Measurements from ENCODE around the gene TAS1R3.

Gene TAS1R3

DNA sequence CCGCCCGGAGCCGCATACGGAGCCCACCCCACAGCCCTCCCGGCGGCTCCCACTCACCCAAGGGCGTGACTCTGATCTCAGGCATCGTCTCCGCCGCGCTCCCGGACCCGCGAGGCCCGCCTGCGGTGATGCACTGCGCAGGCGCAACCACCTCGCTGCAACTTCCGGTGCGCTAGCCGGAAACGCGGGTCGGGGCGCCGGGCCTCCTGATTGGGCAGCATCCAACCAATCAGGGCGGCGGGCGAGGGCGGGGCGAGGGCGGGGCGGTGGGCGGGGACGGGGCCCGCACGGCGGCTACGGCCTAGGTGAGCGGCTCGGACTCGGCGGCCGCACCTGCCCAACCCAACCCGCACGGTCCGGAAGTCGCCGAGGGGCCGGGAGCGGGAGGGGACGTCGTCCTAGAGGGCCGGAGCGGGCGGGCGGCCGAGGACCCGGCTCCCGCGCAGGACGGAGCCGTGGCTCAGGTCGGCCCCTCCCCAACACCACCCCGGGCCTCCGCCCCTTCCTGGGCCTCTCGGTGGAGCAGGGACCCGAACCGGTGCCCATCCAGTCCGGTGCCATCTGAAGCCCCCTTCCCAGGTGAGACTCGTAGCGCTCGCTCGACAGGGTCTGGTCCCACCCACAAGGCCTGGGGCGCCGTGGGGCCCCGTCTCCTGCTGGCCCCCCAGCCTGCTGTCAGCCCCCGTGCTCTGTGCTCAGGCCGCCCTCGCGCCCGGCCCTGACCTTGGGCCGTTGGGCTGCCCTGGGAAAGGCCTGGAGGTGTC lies 6.4 kb upstream of the TAS1R3 start, which contains the start of the genes CPTP and INTS11:
CPTP (plus strand) TSS at position 279 of the 764 bp plus-strand sequence. CDS start 2,109 bp downstream, outside the sequence.
INTS11 (minus strand) TSS at position 137 of the 764 bp plus-strand sequence; CDS start at position 85, 52 bp downstream.
- DNase-seq: peak; percentile 97

DNA sequence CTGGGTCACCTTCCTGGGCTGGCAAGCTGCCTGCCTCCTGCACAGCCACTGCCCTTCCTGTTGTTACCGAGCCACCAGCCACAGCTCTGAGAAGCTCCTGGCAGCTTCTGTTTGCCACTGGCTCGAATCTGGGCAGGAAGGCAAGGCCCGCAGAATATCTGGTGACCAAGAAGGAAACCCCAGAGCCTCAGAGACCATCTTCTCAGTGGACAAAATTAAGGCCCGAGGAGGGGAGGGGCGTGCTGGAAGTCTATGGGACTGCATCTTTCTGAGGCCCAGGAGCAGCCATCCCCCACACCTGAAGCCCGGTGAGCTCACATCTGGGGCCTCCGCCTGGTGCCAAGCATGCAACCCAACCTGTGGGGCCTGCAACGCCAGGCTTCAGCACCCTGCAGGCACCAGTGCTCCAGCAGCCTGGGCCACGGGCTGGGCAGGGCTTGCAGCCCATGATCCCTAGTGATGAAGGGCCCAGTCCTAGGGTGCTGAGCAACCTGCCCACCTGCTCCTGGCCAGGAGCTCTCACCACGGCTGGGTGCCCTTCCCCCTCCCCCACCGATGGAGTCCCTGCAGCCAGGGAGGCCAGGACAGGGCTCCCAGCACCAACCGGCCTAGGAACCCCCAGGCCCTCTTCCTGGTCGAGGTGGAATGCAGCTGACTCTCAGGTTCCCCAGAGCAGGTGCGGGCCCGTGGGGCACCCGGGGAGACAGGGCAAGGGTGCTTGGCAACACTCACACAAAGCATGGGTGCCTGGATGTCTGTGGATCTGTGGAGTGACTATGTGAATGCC lies 5.6 kb upstream of the TAS1R3 start:
- no peak for DNase-seq

DNA sequence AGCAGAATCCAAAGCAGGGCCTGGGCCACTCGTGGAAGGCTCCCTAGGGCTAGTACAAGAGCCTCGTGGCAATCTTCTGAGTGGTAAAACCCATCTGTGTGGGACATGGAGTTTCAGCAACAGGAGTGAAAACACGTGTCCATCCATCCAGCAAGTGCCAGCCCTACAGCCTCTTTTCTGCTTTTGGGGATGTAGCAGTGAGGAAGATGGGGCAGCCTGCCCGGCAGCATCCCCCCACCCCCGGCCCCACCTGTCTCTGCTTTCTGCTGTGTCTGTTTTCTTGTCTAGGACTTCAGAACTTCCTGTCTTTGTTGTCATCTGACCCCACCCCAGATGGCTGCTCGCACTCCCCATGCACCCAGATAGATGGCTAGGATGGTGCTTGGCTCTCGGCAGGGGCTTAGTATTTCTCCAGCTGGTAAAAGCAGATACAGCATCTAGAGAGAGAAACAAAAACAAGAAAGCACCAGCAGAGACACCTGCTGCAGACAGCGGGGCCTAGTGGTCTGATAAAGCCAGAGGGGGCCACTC lies 4.9 kb upstream of the TAS1R3 start:
- DNase-seq: no peak

DNA sequence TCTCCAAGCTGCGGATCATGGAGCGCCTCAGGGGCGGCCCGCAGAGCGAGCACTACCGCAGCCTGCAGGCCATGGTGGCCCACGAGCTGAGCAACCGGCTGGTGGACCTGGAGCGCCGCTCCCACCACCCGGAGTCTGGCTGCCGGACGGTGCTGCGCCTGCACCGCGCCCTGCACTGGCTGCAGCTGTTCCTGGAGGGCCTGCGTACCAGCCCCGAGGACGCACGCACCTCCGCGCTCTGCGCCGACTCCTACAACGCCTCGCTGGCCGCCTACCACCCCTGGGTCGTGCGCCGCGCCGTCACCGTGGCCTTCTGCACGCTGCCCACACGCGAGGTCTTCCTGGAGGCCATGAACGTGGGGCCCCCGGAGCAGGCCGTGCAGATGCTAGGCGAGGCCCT lies 3.8 kb upstream of the TAS1R3 start:
- no peak for DNase-seq

DNA sequence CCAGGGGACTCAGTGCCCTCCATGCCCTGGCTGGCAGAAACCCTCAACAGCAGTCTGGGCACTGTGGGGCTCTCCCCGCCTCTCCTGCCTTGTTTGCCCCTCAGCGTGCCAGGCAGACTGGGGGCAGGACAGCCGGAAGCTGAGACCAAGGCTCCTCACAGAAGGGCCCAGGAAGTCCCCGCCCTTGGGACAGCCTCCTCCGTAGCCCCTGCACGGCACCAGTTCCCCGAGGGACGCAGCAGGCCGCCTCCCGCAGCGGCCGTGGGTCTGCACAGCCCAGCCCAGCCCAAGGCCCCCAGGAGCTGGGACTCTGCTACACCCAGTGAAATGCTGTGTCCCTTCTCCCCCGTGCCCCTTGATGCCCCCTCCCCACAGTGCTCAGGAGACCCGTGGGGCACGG lies 2.8 kb upstream of the TAS1R3 start:
- no peak for DNase-seq

DNA sequence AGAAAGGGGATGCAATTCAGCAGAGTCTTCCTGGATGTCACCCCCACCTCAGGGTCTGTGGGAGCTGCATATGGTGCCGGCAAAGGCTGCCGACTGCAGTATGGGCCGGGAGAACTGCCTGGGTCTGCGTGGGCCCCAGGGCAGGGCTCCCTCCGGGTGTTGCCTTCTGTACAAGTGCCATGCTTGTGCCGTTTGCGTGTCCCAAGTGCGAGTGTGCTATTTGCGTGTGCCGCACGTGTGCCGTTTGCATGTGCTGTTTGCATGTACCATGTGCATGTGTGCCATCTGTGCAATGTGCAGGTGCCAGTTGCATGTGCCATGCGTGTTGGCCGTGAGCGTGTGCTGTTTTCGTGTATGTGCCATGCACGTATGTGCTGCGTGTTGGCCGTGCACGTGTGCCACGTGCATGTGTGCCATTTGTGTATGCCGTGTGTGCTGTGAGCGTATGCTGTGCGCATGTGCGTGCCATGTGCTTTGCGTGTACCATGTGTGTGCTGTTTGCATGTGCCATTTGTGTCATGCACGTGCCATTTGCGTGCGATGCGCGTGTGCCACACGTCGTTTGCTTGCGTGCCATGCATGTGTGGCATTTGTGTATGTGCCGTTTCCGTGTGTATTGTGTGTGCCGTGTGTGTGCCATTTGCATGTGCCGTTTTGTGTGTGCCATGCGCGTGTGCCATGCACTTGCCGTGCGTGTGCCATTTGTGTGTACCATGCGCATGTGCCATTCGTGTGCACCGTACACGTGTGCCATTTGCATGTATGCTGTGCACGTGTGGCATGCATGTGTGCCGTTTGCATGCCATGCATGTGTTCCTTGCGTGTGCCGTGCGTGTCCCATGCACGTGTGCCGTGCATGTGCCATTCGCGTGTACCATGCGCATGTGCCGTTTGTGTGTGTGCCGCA lies 1.5 kb upstream of the TAS1R3 start:
- DNase-seq: no peak

DNA sequence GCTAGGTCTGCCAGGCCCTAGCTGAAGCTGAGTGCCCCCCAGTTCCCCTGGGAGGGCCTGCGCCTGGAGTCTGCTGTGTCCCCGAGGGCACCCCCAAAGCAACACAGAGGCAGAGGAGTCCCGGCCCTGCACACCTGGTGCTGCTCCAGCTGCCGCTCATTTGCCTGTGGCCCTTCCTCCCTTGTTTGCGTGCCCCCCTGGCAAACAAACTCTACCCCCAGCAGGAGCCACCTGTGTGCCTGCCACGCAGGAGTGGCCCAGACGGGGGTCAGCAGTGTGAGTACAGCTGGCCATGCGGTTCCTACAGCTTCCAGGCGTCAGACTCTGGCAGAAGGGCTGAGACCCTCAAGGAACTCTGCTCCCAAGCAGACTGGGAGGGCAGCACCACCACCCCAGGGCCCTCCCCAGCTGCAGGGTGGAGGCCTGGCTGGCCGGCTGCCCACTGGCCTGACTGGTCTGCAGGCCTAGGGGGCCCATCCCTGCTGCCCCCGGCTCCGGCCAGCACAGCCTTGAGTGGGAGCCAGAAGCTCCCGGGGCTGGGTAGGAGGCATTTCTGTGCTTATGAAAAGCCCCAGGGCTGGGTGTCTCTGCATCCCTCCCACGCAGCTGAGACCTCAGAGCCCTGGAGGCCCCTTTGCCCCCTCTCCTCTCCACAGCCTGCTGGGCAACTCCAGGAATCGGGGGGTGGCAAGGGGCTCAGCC lies 563 bp upstream of the TAS1R3 start:
- DNase-seq: no peak

DNA sequence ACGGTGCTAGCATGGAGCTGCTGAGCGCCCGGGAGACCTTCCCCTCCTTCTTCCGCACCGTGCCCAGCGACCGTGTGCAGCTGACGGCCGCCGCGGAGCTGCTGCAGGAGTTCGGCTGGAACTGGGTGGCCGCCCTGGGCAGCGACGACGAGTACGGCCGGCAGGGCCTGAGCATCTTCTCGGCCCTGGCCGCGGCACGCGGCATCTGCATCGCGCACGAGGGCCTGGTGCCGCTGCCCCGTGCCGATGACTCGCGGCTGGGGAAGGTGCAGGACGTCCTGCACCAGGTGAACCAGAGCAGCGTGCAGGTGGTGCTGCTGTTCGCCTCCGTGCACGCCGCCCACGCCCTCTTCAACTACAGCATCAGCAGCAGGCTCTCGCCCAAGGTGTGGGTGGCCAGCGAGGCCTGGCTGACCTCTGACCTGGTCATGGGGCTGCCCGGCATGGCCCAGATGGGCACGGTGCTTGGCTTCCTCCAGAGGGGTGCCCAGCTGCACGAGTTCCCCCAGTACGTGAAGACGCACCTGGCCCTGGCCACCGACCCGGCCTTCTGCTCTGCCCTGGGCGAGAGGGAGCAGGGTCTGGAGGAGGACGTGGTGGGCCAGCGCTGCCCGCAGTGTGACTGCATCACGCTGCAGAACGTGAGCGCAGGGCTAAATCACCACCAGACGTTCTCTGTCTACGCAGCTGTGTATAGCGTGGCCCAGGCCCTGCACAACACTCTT lies 1.1 kb downstream of the TAS1R3 start:
- DNase-seq: no peak

DNA sequence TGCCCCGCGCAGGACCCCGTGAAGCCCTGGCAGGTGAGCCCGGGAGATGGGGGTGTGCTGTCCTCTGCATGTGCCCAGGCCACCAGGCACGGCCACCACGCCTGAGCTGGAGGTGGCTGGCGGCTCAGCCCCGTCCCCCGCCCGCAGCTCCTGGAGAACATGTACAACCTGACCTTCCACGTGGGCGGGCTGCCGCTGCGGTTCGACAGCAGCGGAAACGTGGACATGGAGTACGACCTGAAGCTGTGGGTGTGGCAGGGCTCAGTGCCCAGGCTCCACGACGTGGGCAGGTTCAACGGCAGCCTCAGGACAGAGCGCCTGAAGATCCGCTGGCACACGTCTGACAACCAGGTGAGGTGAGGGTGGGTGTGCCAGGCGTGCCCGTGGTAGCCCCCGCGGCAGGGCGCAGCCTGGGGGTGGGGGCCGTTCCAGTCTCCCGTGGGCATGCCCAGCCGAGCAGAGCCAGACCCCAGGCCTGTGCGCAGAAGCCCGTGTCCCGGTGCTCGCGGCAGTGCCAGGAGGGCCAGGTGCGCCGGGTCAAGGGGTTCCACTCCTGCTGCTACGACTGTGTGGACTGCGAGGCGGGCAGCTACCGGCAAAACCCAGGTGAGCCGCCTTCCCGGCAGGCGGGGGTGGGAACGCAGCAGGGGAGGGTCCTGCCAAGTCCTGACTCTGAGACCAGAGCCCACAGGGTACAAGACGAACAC lies 1.8 kb downstream of the TAS1R3 start:
- no peak for DNase-seq

DNA sequence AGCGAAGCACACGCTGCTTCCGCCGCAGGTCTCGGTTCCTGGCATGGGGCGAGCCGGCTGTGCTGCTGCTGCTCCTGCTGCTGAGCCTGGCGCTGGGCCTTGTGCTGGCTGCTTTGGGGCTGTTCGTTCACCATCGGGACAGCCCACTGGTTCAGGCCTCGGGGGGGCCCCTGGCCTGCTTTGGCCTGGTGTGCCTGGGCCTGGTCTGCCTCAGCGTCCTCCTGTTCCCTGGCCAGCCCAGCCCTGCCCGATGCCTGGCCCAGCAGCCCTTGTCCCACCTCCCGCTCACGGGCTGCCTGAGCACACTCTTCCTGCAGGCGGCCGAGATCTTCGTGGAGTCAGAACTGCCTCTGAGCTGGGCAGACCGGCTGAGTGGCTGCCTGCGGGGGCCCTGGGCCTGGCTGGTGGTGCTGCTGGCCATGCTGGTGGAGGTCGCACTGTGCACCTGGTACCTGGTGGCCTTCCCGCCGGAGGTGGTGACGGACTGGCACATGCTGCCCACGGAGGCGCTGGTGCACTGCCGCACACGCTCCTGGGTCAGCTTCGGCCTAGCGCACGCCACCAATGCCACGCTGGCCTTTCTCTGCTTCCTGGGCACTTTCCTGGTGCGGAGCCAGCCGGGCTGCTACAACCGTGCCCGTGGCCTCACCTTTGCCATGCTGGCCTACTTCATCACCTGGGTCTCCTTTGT lies 2.6 kb downstream of the TAS1R3 start:
- no peak for DNase-seq

DNA sequence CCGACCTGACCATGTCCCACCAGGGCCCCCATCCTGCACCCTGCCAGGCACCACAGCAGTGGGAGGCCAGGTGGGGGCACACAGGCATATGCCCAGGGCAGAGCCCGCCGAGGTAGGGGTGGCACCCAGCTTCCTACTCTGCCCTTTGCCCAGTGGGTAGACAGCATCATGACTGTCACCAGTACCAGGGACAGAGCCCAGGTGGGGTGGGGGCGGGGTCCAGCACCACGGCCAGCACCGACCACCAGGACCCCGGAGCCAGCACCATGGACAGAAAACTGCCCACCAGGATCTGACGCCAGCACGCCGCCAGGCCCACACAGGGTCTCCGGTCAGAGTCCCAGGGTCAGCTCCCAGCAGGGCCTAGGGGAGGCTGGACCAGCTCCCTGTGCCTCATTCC lies 3.8 kb downstream of the TAS1R3 start:
- DNase-seq: no peak

DNA sequence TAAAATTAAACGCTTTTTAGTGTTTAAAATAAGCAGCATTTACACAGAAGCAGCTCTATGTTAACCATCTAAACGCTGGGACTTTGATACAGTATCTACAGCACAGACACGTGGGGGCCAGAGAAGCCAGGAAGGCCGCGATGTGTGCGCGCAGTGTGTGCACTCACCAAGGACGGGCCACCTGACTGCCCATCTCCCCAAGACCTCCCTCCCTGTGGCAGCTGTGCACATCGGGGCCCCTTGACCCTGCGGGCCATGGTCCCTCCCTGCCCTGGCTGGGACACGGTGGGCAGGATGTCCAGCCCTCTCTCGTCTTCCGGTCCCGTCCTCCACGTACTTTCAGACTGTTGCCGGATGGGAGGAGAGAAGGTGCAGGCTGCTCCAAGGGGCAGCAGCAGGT lies 4.2 kb downstream of the TAS1R3 start:
- no peak for DNase-seq

DNA sequence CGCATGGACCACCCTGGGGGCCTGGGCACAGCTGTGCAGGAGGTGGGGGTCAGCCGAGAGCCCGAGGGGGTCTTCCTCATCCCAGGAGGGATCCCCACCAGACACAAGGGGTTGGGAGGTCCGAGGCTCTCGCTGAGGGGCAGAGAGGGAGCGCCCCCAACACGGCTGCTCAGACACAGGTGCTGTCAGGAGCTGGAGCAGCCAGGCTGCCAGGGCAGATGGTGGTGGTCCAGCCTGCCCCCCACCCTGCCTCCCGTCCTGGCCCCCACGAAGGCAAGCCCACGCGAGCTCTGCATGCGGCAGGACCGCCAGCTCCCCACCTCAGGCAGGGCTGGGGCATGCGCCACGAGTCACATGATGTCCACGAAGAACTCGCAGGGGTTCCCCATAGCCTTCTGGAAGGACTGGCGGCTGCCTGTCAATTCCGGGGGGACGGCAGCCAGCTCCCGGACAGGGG lies 4.7 kb downstream of the TAS1R3 start:
- no peak for DNase-seq

DNA sequence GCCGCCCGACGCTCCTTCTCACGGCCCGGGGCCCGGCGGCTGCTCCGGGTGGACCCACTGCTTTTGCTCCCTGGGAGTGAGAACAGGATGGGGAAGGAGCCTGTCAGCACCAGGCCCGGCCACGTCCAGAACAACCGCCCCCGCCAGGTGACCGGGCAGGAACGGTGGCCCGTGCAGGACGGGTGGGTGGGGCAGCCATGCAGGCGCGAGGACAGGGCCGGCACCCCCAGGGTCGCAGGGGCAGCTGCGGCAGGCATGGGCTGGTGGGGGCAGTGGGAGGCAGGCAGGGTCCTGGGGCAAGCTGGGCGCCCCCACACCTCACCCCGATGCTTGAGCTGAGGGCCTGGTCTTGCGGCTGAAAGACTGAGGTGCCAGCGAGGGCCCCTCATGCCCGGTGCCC lies 5.4 kb downstream of the TAS1R3 start:
- DNase-seq: no peak

DNA sequence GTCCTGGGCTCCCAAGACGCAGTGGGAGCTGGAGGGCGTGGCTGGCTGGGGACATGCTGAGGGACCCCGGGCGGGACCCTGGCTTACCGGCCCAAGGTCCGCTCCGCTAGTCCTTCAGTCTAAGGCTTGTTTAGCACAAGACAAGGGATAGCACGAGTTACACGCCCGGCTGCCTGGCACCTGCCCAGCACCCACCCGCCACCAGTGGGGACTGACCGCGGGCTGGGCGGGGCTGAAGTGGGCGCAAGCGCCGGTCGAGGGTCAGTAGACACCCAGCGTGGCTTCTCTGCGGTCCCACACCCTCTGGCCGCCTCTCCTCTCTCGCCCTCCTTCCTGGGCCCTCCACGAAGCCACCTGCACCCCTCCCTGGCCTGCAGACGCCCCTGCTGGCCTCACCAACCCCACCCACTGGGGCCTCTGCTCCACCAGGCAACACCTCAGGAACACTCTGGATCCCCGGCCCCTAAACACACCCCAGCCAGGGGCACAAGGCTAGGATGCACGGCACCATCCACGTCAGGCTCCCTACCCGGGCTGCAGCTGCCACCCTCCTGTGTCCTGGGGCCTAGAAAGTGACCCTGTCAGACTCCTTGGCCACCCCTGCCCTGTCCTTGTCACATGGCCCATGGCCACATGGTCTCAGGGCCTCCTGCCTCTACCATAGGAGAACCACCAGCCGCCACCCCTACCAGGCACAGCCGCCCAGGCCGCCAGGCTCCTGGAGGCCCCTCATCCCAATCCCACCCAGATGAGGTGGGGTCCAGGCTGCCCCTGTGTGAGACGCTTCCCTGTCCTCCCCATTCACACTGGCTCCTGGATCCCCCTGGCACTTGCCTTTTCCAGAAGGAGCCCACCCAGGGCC lies 6.1 kb downstream of the TAS1R3 start:
- no peak for DNase-seq

DNA sequence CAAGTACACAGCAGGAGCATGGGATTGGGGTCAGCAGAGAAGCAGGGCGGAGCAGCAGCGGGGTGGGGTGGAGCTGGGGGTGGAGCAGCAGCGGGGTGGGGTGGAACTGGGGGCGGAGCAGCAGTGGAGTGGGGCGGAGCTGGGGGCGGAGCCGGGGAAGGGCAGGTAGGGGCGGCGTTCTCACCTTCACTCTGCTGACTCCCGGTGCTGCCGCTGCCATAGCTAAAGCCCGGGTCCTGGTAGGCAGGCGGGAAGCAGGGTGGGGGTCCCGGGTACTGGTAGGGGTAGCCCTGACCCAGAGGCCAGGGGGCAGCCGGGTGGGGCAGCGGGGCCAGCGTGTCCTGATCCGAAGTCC lies 6.7 kb downstream of the TAS1R3 start:
- DNase-seq: peak; percentile 78

DNA sequence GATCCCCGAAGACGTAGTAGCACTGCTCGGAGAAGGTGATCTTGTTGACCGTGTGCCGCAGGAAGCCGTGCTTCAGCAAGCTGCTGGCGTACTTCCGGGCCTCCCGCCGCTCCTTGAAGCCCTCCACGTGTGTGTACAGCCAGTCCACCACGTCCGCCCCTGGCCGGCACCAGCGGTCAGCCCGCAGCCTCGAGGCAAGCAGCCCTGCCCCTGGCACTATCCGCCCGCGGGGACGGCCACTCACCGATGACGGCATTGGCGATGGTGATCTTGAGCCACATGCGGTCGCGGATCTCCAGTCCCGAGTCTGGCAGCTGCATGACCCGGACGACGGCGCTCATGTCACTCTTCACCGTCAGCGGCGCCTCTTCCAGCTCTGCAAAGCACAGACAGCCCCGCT lies 7.2 kb downstream of the TAS1R3 start:
- no peak for DNase-seq

DNA sequence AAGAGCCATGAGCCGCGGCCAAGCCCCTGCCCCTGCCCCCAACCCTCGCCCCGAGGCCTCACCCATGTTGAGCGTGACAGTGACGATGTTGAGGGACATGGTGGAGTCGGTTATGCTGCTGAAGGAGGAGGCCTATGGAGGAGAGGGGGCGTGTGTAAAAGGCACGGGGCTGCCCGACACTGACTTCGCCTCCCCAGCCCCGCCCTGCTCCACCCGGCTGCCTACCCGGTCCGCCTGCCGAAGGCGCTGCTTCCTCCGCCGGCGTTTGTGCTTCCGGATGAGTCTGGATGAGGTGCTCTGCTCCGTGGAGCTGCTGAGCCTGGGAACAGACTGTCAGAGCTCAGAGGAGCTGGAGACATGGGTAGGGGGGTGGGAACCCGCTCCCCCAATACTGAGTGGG lies 9.1 kb downstream of the TAS1R3 start:
- no peak for DNase-seq
